GM21528 (cell line): ENCODE data around the gene ANK3.

Experiments used
- ATAC-seq: cut with Tn5 transposase; IDR thresholded peaks from one replicate; pipeline ENCODE4 v1.9.1; 2021; ENCODE audit warnings: mild to moderate bottlenecking, moderate library complexity; ENCODE audit not compliant: unreplicated experiment, low FRiP score

Gene ANK3

DNA sequence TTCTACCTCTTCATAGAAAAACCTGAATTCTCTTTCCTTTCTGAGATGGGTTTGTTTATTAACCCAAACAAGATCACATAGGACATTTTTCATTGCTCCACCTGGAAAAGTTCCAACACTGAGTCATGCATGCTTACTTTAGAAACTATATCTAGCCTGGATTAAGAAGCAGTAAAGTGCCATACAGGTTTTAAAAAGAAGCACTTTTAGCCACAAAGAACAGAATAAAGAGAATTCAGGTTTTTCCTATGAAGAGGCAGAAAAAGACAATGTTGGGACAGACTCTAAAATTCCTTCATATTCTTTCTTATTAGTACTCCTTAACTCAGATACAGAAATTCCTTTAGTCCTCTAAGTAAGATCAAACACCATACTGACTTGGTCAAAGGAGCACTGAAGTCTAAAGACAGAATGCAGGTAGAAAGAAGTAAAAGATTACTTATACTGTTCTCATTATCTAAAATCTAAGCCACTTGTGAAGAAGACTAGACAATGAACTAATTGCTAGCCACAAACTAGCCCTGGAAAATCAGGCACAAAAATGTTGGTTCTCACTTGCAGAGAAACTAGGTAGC, 241.3 kb downstream of the ANK3 start:
- no peak for ATAC-seq

DNA sequence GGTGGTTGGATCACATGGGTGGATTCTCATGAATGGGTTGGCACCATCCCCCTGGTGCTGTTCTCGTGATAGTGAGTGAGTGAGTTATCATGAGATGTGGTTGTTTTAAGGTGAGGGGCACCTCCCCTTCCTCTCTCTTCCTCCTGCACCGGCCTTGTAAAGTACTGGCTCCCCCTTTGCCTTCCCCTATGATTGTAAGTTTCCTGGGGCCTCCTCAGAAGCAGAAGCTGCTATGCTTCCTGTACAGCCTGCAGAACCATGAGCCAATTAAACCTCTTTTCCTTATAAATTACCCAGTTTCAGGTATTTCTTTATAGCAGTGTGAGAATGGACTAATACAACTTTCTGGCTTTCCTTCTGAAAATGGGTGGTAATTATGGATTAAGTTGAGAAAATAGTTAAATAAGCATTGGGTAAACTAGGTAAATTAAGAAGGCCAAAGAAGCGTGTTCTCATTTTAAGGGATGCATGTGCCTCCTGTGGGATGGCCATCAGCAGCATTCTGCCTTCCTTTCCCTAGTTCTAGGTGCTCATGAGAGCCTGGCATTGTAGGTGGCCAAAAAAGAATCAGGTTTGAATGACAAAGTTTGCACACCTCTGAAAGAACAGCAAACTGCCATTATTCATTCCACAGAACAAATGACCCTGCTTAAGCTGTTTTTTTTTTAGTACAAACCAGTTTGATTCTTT, 242.0 kb downstream of the ANK3 start:
- no peak for ATAC-seq

DNA sequence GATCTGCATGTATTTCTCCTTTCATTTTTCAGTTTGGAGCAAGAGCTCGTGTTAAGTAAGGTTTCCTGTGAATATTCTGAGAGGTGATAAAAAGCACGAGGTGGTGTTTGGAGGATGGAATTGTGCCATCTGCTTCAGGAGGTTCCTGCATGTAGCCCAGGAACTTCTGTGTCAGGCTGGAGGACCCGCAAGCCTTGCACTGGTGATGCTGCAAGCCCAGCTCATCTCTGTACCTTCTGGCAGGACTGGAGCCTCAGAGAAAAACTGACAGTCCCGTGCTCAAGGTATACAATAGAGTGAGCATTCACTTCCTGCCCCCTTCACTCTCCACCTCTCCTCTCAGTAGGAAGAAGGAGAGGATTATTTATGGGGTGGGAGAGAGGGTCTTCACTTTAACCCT, 242.7 kb downstream of the ANK3 start:
- no peak for ATAC-seq

DNA sequence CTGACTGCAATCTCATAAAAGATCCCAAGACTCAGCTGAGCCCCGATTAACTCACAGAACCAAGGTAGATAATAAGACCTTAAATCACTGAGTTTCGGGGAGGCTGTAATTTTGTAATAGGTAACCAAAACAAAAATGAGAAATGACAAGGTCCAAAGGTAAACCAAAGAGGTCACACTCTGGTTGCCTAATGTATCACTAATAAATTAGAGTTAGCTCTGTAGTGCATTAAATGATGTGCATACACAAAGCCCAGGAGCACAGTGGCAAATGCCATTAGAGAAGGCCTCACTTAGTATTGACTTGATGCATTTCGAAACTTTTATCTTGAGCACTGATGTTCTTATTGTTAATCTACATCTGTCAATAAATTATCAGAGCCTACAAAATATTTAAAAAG, 245.6 kb downstream of the ANK3 start:
- ATAC-seq, result no peak

DNA sequence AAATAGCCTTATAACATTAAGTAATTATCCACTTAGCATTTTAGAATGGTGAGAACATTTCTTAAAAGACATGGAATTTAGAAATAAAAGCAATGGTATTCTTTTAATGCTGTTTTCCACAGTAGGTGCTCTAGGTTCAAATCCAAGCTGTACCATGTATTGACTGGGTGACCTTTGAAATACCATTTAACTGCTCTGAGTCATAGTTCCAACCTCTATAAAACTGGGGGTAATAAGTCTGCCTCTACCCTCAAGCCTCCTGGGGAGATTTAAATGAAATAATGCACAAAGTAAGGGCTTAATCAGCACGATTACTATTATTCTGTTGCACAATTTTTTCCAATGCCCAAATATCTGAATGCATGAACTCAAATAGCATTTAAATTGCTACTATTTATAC, 246.9 kb downstream of the ANK3 start:
- no peak for ATAC-seq

DNA sequence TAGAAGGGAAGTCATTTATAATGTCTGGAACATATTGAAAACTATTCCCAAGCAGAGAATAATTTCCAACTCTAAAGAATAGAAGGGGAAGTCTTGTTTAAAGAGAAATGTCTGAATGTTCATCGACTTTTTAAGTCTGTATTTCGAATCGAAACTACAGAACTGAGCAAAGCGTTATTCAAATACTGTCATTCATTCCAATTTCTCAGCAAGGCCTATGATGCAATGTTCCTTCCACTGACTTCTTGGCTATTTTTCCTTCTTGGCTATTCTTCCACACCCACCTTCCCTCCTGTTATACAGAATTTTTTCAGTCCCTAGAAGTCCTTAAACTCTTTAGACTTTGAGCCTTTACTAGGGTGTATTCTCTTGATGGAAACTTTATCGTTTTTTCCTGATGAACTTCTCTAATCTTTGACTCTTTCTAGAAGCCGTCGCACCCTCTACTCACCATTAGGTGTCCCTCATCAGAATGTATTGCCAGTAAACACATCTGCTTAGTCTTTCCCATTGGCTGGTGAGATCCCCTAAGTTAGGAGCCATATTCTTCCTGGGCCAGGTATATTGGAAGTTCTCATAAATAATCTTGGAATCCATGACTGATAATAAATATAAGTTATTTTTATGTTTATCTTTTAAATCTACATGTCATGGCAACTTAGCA, 247.6 kb downstream of the ANK3 start:
- ATAC-seq, result no peak

DNA sequence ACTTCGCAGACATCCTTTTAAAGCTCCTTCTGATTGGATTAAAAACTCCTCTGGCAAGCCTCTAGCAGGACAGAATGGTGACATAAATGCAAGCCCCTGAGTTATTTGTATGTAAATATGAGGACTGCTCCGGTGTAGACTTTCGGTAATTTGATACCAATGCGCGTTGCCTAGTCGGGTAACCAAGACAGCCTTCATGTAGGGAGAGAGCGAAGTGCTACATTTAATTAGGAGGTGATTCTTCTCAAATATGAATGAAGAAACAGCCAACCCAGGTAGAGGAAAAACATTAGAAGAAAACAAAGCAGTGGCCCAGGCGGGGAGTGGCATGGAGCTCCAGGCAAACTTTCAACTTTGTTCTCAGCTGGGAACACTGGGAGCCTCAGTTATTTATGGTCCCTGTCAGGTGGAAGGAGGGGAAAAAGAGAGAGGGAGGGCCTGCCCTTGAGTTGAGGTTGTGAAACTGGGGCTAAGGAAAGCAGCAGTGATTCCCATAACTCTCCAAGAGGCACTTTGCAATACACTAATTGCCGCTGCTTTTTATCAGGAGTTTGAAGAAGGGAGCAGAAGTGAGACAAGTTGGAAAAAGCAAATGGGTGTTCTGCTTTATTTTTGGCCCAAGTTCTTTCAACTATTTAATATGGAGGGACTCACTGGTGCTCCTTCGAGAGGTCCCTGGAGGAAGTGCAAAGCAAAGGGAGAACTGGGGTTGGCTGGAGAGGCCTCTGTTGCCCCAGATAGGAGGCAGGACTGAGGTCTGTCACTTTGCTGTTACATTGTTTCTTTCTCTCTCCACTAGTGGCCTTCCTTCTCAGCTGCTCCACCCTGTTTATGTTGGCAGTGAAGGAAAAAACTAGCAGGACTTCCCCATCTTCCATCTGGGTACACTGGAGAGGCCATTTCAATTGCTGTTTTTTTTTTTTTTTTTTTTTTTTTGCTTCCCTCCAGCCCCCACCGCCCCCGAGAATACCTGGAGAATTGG, 248.7 kb downstream of the ANK3 start:
- ATAC-seq, result no peak

DNA sequence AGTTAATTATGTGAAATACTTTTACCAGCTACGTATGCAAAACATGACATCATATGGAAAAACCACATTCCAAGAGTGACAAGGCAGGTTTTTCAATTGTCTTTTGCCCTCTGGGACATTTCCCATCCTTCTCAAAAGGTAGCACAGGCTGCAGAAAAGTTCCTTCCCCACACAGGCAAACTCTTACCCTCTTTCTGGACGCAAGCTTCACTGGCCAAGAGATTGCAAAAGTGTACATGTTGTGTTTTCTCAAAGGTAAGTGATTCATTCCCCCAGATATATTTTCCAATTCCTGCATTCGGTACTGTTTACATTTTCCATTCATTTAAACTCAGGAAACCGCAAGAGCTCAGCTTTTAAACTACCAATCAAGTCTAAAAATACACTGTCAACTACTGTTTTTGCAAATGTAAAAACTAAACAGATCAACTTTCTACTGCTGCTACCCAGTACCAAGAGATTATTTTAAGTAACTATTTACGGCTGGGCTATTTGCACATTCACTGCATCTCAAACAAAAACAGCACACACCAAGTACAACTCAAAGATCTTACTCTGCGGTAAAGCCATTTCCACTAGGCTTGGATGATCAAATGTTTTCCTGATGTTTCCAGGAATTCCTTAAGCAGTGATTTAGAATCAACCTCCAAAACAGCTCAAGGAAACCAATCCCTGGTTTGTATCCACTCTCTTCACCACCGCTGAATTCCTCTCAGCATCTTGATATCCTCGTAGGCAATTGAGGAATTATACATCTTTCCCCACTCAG, 249.7 kb downstream of the ANK3 start:
- ATAC-seq, result no peak

DNA sequence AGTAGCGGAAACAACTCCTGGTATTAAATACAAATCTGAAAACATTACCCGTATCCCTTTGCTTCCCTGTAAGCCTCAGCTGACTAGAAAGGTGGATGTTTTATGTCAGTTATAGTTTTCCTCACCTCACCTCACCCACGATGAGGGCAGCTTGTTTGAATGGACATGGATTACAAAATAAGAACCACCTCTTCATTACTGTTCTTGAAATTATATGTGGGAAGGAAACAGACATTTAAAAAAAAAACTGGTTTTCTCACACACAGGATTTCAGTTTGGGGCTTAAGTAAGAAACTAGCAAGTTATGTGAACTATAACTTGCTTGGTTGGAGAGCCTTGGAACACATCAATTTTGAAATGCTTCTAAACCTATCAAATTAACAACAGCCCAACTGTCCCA, 250.4 kb downstream of the ANK3 start:
- ATAC-seq, result no peak

DNA sequence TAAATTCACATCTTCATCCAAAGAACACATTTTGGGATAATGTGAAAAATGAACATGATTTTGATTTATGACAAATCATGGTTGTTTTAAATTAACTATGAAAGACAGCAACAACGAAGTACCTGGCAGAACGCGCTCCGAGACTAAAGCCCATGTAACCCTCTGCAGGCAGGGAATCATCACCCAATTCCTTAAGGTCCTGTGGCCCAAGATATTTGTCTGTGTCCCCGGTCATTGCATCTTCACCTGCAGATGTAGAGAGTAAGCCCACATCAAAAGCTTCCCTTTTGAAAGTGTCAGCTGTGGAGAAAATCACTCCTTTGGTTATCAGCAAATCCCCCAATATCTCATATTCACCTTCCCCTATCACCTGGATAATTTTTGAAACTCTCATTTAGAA, 250.8 kb downstream of the ANK3 start:
- no peak for ATAC-seq

DNA sequence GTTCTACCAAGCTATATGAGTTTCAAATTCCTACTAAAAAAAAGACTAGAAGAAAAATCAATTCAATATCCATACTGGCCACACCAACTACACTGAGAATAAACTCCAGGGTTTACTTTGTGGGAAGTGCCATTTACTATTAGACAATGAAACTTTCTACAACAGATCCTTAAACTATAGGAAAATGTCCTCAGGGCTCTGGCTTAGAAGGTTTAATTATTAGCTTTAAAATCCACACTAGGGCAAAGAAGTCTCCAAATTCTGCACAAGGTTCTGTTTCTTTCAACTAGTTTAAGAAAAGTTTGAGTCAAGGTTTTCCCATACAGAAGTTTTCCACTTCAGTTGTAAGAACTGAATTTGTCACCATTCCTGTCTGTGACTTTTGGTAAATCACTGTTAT, 251.6 kb downstream of the ANK3 start:
- ATAC-seq, result no peak

DNA sequence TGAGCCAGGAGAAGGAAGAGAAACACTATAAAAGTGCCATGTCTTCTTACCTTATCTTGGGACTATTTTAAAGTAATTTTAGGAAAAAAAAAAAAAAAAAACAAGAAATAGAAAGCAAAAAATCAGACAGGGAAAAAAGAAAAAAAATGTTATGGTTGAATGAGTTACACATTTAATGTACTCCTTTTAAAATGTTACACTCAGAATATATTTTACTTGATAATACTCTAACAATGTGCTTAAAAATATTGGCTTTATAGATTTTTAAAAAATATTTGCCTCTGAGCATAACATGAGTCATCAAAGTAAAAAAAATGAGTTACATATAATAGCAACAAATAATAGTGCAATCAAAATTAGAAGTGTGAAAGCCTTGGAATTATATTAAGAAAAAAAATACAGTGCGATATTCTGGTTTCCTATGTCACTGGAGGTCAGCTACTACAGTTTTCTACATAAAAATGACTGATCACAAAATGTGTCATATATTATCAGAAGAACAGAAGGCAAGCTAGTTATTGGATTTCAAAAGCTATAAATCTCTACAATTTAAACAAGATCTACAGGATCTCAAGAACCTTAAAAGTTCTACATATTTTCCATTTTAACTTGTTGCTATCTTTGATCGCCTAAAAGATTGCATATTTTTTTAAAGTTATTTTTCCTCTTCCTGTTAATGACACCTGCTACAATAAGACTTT, 252.2 kb downstream of the ANK3 start:
- no peak for ATAC-seq

DNA sequence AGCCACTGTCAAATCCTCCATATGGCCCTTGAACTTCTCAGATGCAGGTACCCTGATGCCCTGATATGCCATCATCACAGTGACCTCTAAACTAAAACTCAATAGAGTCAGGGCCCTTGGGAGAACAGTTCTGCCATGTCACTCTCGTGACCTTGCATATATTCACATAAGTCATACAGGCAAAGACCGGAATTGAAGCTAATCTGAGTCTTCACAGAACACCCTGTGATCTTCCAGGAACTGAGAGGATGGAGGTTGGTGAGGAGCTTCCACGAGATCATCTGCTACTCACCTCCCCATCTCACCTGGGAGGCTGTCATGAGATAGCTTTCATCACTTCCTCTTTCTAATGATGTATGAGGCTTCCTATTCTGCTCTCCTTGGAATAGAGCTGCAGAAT, 254.7 kb downstream of the ANK3 start:
- ATAC-seq, result no peak

DNA sequence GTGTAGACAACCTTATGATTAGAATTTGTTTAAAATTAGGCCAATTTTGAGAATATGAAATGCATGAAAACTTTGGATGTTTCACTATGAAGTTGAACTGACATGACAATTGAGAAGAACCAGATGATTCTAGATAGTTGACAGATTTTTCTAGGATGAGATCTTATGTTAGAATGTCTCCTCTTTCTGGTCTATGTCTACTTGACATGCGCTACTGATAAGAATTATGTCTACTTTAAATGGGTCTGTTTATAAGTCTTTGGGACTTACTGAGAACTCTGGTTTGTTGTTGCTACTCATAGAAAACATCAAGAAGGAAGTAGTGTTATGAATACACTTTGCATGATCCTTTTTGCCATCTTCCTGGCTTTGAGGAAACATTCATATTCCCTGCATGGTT, 255.1 kb downstream of the ANK3 start:
- no peak for ATAC-seq

DNA sequence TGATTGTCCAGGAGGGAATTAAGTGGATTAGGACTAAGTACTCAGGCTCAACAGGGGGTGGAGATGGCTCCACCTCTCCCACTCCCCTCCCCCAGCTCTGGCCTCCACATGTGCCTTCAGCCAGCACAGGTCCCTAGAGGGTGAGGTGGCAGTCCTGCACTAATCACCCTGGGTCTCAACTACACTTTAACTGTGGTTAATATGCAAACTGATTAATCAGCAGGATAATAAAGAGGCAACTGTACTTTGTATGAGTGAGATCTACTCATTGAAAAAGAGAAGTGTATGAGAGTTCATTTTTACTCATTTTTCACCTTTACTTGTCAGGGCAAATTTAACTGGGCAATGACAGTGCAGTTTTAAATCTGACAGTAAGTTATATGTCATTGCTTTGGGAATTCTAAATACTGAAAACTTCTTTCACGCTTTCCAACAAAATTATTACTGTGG, 259.5 kb downstream of the ANK3 start:
- ATAC-seq, result no peak

DNA sequence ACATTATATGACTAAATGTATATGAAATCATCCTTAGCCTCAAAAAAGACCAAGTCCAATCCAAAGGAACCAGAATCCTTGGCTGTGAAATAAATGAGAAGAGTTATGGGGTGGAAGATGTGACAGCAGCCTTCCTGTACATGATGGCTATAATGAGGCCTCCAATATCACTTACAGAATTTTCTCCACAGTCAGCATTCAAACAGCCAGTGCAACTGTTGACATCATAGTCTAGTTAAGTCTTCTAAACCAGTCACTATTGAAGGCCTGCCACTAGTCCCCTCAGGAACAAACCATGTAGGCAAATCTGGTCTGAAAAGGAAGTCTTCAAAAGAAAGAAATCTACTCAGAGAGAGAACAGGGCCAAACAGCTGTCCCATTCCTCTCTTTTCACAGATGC, 263.8 kb downstream of the ANK3 start:
- no peak for ATAC-seq

DNA sequence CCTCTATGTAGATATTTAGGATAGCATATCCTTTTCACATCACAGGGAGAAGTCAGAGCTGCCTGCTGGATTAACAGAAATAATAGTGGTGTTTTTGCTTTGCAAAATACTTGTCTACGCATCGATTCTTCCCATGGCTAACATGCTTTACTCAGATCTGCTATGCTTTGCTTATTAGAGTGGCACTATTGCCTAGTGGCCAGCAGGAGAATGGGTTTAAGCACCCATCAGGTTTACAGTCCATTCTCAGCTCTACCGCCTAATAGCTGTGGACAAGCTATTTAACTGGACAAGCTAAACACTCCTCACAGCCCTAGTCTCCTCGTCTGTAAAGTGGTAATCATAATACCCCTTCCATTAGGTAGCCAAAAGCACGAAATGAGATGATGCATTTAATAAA, 265.1 kb downstream of the ANK3 start:
- no peak for ATAC-seq

DNA sequence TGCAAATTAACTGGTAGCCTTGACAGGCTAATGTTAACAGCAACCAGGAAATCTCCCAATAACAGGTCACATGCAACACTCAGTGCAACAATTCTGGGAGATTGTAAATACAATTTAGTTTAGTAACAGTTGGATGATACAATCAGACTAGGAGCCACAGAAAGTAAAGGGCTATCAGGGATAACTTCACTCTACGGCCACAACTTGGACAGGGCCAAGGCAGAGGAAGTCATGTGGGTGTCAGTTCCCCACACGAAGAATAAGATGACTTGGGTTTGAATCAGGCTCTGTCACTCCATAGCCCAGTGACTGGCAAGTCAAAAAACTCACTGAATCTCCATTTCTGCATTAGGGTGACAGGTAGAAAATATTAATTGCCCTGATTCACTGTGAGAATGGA, 266.0 kb downstream of the ANK3 start:
- ATAC-seq, result no peak

DNA sequence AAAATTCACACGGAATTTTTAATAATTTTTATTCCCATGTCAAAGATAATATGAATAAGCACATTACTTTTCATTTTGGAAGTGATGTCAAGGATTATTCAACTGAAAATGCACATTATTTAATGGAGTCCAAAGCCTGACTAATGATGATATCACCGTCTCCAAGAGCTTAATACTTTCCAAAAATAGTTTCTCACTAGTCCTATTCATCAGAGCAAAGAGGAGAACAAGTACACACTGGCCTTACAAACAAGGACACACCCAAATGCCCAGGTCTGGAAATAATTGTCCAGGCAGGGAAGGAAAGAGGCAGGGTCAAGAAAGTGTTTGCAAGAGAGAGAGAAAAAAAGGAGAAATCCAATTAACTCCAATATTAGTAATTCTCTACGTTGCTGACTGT, 266.5 kb downstream of the ANK3 start:
- ATAC-seq, result no peak

DNA sequence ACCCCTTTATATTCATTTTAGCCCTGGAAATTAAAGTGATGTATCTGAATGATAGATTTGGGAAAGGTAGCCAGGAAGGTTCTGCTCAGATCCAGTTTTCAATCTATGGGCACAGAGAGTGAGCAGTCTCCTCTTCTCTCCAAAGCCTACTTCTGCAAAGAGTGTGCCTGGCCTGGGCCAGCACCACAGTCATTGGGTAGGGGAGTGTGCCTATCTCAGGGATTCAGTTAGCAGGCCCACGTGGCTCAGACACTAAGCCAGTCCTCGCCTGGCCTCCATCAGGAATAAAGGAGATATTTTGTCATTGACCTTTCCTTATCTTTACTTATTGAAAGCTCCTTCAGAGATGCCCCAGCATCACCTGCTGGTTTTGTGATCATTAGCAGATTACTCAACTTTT, 267.5 kb downstream of the ANK3 start:
- no peak for ATAC-seq
